GM21423 (cell line): ENCODE data around the gene SYNGR3.

Experiments
- ATAC-seq: cut with Tn5 transposase; IDR thresholded peaks from one replicate; pipeline ENCODE4 v1.9.1; 2021; ENCODE audit warnings: mild to moderate bottlenecking, moderate library complexity; ENCODE audit not compliant: unreplicated experiment

The SYNGR3 gene

GRCh38 chr16:2039274-2040031 lies 49.7 kb downstream of the SYNGR3 start:
- ATAC-seq = no peak

GRCh38 chr16:2040041-2040786 lies 50.4 kb downstream of the SYNGR3 start:
- ATAC-seq = no peak

GRCh38 chr16:2040787-2041522 lies 51.2 kb downstream of the SYNGR3 start:
- no peak for ATAC-seq

GRCh38 chr16:2042171-2042985 lies 52.6 kb downstream of the SYNGR3 start:
- no peak for ATAC-seq

- ATAC-seq = no peak
Measured at GRCh38 chr16:2042986-2043666, 53.4 kb downstream of the SYNGR3 start.
